ENCODE measurements around the gene PDE9A.
"Not testable (repeated sequence)": the region's sequence is repeated elsewhere in the genome, so short reads cannot be mapped to it uniquely, and the experiment has no call there.

The PDE9A gene

GRCh38 chr21:42798106-42798505, 144.7 kb downstream of the PDE9A start:
- no peak for DNase-seq (ENCODE audit: low read depth in 1 of 2, low spot score in 1 of 2)
- H3K27ac ChIP-seq (replicated peaks), result no peak overlapping the region
- H3K27me3 ChIP-seq (ENCODE audit: insufficient read depth, poor library complexity, severe bottlenecking), result peaks cover 2% of the 10 kb centered on the region
- H3K4me3 ChIP-seq (replicated peaks; ENCODE audit: insufficient read depth, low read length), result no peak overlapping the region
- TF ChIP-seq SPI1 (IDR thresholded peaks at IDR 0.05; ENCODE audit: borderline replicate concordance, low read depth), result no peak

- DNase-seq (ENCODE audit: low read depth in 1 of 2, low spot score in 1 of 2), result no peak
- Histone ChIP-seq H3K27me3 (ENCODE audit: insufficient read depth, poor library complexity, severe bottlenecking) (peaks cover 2% of the 10 kb centered on the region), H3K4me3 (replicated peaks; ENCODE audit: insufficient read depth, low read length) (no peak overlapping the region), H3K27ac (replicated peaks) (no peak overlapping the region)
- TF ChIP-seq GABPA (IDR thresholded peaks at IDR 0.05; ENCODE audit: low read depth) (no peak), SPI1 (IDR thresholded peaks at IDR 0.05; ENCODE audit: borderline replicate concordance, low read depth) (no peak), CTCF (IDR thresholded peaks at IDR 0.05; ENCODE audit: insufficient read depth, low read length) (no peak), POLR2AphosphoS5 (IDR thresholded peaks at IDR 0.05; ENCODE audit: low read depth) (no peak), REST (IDR thresholded peaks at IDR 0.05; ENCODE audit: insufficient replicate concordance, low read depth) (no peak)
Observed at GRCh38 chr21:42799516-42799915, 146.1 kb downstream of the PDE9A start.

- H3K27me3 ChIP-seq (ENCODE audit: insufficient read depth, poor library complexity, severe bottlenecking), result peaks cover 2% of the 10 kb centered on the region
- no peak overlapping the region for H3K4me3 ChIP-seq (replicated peaks; ENCODE audit: insufficient read depth, low read length)
- DNase-seq (ENCODE audit: low read depth in 1 of 2, low spot score in 1 of 2), result no peak
- no peak overlapping the region for H3K27ac ChIP-seq (replicated peaks)
- no peak for TF ChIP-seq POLR2AphosphoS5 (IDR thresholded peaks at IDR 0.05; ENCODE audit: low read depth)
- TF ChIP-seq CTCF (IDR thresholded peaks at IDR 0.05; ENCODE audit: insufficient read depth, low read length), result no peak
- no peak for TF ChIP-seq REST (IDR thresholded peaks at IDR 0.05; ENCODE audit: insufficient replicate concordance, low read depth)
- TF ChIP-seq SPI1 (IDR thresholded peaks at IDR 0.05; ENCODE audit: borderline replicate concordance, low read depth), result no peak
- no peak for TF ChIP-seq GABPA (IDR thresholded peaks at IDR 0.05; ENCODE audit: low read depth)
Observed at GRCh38 chr21:42799948-42800347, 146.5 kb downstream of the PDE9A start.

GRCh38 chr21:42801616-42802015, 148.2 kb downstream of the PDE9A start:
- H3K27me3 ChIP-seq (ENCODE audit: insufficient read depth, poor library complexity, severe bottlenecking); H3K27ac ChIP-seq (replicated peaks); H3K4me3 ChIP-seq (replicated peaks; ENCODE audit: insufficient read depth, low read length); DNase-seq (ENCODE audit: low read depth in 1 of 2, low spot score in 1 of 2): not testable (repeated sequence)

GRCh38 chr21:42806509-42807140, 153.2 kb downstream of the PDE9A start:
- no peak overlapping the region for H3K4me3 ChIP-seq (replicated peaks; ENCODE audit: insufficient read depth, low read length)
- no peaks in the 10 kb centered on the region for H3K27me3 ChIP-seq (ENCODE audit: insufficient read depth, poor library complexity, severe bottlenecking)
- H3K27ac ChIP-seq (replicated peaks), result no peak overlapping the region
- no peak for DNase-seq (ENCODE audit: low read depth in 1 of 2, low spot score in 1 of 2)
- no peak for TF ChIP-seq POLR2AphosphoS5 (IDR thresholded peaks at IDR 0.05; ENCODE audit: low read depth)
- no peak for TF ChIP-seq CTCF (IDR thresholded peaks at IDR 0.05; ENCODE audit: insufficient read depth, low read length)

GRCh38 chr21:42807293-42807895, 154.0 kb downstream of the PDE9A start:
- H3K4me3 ChIP-seq (replicated peaks; ENCODE audit: insufficient read depth, low read length); H3K27ac ChIP-seq (replicated peaks); DNase-seq (ENCODE audit: low read depth in 1 of 2, low spot score in 1 of 2); H3K27me3 ChIP-seq (ENCODE audit: insufficient read depth, poor library complexity, severe bottlenecking): not testable (repeated sequence)
